ENCODE data around the gene HPSE2. TPM values are rescaled to one million over a fixed set of nuclear protein-coding genes. Genes with fewer than 3 reads are reported as not detected.

Gene HPSE2
- total RNA-seq, 6 experiments from 2014 or later = 0.05 to 0.09 TPM; not detected in 4

GRCh38 chr10:99203310-99203709 lies 32.3 kb downstream of the HPSE2 start:
- no peaks in the 10 kb centered on the region for H3K9me3 Mint-ChIP-seq
- H3K36me3 Mint-ChIP-seq (ENCODE audit: low read depth) = no peaks in the 10 kb centered on the region
- no peak for TF ChIP-seq CTCF (IDR thresholded peaks at IDR 0.05)
- DNase-seq = no peak
- no peak overlapping the region for H3K4me3 Mint-ChIP-seq
- no peaks in the 10 kb centered on the region for H3K4me1 Mint-ChIP-seq (ENCODE audit: low read depth)
- no peaks in the 10 kb centered on the region; the same call in 1 of the 2 replicates for H3K27me3 Mint-ChIP-seq (ENCODE audit: insufficient read depth)
- H3K27ac Mint-ChIP-seq = no peak overlapping the region

DNA sequence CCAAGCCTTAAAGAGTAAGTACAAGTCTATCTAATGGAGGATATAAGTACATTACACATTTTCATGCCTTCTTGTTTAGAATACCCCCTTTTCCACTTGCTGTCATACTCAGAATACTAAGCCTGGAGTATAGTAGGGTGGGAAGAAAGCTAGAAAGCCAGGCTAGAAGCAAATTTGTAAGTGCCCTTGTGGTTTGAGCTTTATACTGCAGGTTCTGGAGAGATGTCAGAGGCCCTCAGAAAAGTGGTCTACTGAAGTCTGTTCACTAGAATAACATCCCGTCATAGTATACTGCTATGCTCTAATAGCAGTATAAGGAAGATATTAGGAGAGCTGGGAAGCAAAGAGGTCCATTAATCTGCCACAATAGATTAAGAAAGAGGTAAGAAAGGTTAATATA lies 62.7 kb downstream of the HPSE2 start:
- no peaks in the 10 kb centered on the region for H3K36me3 Mint-ChIP-seq (ENCODE audit: low read depth)
- no peak overlapping the region for H3K27ac Mint-ChIP-seq
- no peak for DNase-seq
- TF ChIP-seq CTCF (IDR thresholded peaks at IDR 0.05) = no peak
- H3K4me1 Mint-ChIP-seq (ENCODE audit: low read depth) = no peaks in the 10 kb centered on the region
- H3K4me3 Mint-ChIP-seq = no peak overlapping the region
- peaks cover 8% of the 10 kb centered on the region; the same call in 1 of the 2 replicates for H3K27me3 Mint-ChIP-seq (ENCODE audit: insufficient read depth)
- H3K9me3 Mint-ChIP-seq = no peaks in the 10 kb centered on the region

DNA sequence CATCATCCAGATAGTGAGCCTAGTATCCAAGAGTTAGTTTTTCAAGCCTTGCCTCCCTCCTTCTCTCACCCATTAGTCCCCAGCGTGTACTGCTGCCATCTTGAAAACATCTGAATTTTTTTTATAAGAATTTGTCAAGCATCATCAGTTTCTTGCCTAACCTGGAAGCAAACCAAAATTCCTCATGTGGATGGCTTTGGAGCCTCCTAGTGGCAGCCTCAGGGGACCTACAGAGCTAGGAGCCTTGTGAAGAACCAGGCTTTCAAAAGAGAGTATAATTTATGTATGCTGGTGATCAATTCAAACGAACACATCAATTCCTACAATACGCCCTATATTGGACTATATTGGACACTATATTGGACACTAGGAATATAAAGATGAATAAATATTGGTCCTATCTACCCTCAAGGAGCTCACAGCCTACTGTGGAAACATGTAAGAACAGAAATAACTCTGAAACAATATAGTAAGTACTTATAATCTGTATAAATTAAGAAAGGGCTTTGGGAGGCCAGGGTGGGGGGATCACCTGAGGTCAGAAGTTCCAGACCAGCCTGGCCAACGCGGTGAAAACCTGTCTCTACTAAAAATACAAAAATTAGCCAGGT lies 63.4 kb downstream of the HPSE2 start:
- no peaks in the 10 kb centered on the region for H3K4me1 Mint-ChIP-seq (ENCODE audit: low read depth)
- DNase-seq = peak; percentile 61
- no peak overlapping the region for H3K4me3 Mint-ChIP-seq
- H3K27me3 Mint-ChIP-seq (ENCODE audit: insufficient read depth) = peaks cover 6% of the 10 kb centered on the region; the same call in 1 of the 2 replicates
- H3K27ac Mint-ChIP-seq = no peak overlapping the region
- H3K9me3 Mint-ChIP-seq = no peaks in the 10 kb centered on the region
- no peaks in the 10 kb centered on the region for H3K36me3 Mint-ChIP-seq (ENCODE audit: low read depth)
- TF ChIP-seq CTCF (IDR thresholded peaks at IDR 0.05) = peak; percentile 80

DNA sequence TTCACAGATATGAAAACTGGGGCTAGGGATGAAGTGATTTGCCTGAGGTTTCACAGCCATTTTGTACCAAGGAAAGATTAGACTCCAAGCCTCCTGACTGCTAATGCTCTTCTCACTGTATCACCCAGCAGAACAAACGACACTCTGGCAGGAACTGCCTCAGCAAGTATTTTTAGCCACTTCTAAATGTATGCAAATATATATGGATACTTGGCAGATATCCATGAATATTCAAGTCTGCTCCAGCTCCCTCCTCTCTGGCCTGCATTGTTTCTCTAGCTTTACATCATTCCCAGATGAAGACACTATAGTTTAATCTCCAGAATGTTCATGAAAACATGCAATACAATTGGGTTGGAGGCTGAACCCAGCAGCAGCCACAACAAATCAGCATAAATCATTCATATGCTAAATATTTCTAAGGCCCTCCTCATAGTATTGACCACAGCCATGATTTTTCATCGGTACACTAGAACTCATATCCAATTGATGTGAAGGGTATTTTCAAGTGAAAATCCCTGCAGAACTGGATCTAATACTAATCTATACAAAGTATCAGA lies 65.5 kb downstream of the HPSE2 start:
- no peaks in the 10 kb centered on the region for H3K4me1 Mint-ChIP-seq (ENCODE audit: low read depth)
- H3K27ac Mint-ChIP-seq = no peak overlapping the region
- peaks cover 1% of the 10 kb centered on the region; the same call in 1 of the 2 replicates for H3K27me3 Mint-ChIP-seq (ENCODE audit: insufficient read depth)
- DNase-seq = no peak
- no peak for TF ChIP-seq CTCF (IDR thresholded peaks at IDR 0.05)
- H3K36me3 Mint-ChIP-seq (ENCODE audit: low read depth) = no peaks in the 10 kb centered on the region
- no peak overlapping the region for H3K4me3 Mint-ChIP-seq
- H3K9me3 Mint-ChIP-seq = no peaks in the 10 kb centered on the region

DNA sequence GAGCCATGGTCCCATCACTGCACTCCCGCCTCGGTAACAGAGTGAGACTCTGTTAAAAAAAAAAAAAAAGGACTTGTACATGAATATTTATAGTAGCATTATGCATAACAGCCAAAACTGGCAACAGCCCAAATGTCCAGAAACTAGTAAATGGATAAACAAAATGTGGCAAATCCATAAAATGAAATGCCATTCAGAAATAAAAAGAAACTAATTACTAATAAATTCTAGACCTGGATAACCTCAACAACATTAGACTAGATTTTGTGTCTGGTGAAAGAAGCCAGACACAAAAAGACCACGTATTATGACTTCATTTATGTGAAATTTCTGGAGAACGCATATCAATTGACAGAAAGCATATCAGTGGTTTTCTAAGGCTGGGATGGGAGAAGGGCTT lies 74.5 kb downstream of the HPSE2 start:
- no peak for TF ChIP-seq CTCF (IDR thresholded peaks at IDR 0.05)
- DNase-seq = no peak
- no peak overlapping the region for H3K4me3 Mint-ChIP-seq
- no peaks in the 10 kb centered on the region for H3K4me1 Mint-ChIP-seq (ENCODE audit: low read depth)
- no peak overlapping the region for H3K27ac Mint-ChIP-seq
- no peaks in the 10 kb centered on the region for H3K36me3 Mint-ChIP-seq (ENCODE audit: low read depth)
- H3K27me3 Mint-ChIP-seq (ENCODE audit: insufficient read depth) = no peaks in the 10 kb centered on the region
- no peaks in the 10 kb centered on the region for H3K9me3 Mint-ChIP-seq
